HG02970 (cell line): ENCODE data around the gene ATG101.

ENCODE experiments used
- ATAC-seq: cut with Tn5 transposase; IDR thresholded peaks from one replicate; pipeline ENCODE4 v1.9.1; 2021; ENCODE audit warnings: mild to moderate bottlenecking, moderate library complexity, moderate number of reproducible peaks; ENCODE audit not compliant: unreplicated experiment, low FRiP score

ATG101 gene

DNA sequence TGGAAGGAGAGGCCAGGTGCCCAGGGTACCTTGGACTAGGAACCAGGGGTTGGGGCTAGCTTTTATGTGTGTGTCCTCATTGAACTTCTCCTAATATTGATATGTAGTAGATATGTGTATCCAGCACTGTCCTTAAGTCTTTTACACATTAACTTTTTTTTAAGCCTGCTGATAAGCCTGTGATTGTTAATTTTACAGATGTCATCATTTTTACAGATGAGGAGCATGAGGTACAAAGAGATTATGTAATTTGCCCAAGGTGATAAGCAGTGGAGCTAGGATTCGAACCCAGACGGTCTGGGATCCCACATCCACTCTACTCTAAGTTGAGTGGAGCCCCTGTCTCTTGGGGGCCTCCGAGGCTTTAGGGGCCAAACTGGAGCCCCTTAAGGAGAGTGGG lies 28.7 kb upstream of the ATG101 start:
- no peak for ATAC-seq

- no peak for ATAC-seq
Measured at GRCh38 chr12:52041695-52042123, 28.1 kb upstream of the ATG101 start.

- ATAC-seq, result no peak
Measured at GRCh38 chr12:52042706-52043385, 26.9 kb upstream of the ATG101 start.

DNA sequence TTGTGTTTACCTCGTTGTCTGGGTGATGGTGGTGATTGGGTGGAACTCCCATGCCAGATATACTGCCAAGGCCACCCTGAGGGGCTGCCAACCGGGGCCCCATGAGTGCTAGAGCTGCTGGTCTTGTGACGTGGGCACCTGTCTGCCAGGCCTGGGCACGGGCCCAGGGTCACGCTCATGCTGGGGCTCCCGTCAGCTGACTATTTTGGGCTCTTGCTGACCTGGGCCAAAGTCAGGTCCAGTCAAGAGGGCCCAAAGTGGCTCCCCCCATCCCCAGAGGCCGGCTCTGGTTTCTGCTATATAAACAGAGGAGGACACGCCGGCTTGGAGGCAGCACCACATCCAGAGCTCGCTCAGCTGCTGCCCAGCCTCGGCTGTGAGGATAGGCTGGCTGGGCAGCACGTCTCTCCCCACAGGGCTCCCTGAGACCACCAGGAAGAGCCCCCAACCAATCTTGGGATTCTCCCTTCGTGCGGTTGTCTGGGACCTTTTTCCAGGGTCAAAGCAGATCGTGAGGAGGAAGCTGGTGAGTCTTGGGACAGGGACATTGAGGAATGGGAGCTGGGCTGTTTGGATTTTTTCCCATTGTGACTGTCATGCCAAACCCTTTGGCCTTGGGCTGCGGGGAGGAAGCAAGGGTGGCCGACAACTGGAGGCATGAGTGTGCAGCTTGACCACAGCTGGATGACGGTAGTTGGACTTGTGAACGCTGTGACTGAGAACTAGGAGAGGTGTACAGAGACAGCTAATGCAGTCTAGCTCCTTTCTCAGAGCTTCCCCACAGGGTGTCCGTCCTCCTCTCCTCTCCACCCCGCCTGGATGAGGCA lies 26.2 kb upstream of the ATG101 start:
- ATAC-seq, result no peak

- no peak for ATAC-seq
Measured at GRCh38 chr12:52044292-52044983, 25.3 kb upstream of the ATG101 start.

DNA sequence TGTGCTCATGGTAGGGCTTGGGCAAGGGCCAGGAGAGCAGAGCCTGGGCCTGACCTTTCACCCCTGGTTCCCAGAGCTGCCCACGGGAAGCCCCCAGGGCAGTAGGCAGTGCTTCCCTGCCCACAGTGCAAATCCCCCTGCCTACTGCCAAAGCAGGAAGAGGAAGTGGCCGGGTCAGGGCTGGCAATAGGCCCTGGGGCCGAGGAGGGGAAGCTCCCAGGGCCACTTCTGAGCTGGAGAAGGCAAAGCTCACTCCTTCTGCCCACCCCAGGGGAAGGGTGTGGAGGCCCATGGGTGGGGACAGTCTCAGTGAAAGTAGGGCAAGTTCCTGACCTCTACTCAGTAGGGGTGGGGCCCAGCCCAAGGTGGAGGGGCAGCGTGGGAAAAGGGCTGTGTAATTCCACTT lies 24.0 kb upstream of the ATG101 start:
- ATAC-seq, result no peak

DNA sequence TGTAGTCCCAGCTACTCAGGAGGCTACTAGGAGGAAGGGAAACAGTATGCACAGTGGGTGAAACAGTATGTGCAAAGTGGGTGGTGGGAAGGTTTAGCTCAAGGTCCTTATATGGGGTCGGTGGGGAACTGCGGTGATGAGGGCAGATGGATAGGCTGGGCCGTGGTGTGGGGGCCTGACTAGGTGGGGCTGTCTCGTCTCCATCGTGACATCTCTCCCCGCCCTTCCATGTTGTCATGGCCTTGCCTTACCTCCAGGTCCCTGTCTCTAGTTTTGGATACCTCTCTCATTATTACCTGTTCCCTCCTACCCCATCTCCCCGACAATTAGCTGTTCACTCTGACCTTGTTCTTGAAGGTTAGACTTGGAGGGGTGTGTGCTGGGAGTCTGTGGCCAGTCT lies 22.9 kb upstream of the ATG101 start:
- ATAC-seq, result no peak

GRCh38 chr12:52049286-52049685 lies 20.5 kb upstream of the ATG101 start:
- ATAC-seq, result no peak

- ATAC-seq, result no peak
Measured at GRCh38 chr12:52049688-52050087, 20.1 kb upstream of the ATG101 start.

DNA sequence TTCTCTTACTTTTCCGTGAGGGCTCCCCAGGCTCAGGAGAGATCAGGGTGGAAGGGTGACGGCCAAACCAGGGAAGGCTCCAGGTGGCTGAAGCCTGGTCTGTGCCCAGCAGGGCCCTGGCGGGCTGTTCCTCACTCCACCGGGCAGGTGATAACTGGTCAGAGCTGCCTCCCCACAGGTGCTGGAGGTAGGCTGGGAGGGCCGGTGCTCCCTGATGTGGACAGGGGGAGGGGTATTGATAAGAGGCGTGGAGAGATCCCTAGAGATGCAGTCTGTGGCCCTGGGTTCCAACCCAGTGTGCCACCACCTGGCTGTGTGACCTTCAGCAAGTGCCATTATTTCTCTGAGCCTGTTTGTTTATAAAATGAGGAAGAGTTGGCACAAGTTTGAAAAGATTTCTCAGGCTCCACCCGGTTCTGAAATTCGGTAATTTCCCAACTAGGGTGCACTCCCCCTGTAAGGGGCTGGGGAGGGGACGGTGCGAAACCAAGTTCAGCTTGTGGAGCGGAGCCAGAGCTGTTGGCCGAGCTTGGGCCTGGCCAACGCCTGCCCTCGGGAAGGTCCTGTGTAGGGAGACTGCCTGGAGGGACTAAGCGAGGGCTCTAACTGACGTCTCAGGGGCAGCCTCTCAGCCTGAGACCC lies 19.5 kb upstream of the ATG101 start:
- no peak for ATAC-seq

DNA sequence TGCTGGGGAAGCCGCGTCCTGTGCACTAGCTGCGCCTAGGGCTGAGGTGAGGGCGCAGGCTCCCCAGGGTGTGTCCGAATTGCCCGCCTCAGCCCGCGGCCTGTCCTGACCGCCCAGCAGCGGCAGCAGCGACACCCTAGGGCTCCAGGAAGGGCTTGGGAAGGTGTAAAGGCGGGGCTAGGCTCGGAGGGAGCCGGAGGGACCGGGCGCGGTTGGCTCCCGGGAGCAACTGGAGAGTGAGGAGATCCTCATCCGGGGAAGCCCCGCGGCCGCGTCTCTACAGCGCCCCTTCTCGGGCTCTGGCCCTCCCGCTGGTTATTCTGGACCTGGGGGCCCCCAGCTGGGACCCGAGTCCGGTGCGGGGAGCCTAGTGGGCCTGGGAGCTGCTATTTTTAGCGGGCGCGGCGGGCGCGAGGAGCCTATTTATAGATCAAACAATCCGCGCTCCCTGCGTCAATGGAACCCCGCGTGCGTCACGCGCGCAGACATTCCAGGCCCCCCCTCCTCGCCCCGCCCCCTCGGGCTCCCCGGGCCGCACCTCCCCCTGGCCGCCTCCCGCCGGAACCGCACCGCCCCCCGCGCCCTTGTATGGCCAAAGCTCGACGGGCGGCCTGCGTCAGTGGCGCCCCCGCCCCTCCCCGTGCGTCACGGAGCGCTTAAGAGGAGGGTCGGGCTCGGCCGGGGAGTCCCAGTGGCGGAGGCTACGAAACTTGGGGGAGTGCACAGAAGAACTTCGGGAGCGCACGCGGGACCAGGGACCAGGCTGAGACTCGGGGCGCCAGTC lies 18.8 kb upstream of the ATG101 start, which contains the start of gene NR4A1:
NR4A1 (plus strand) TSS at position 685 of the 784 bp plus-strand sequence. CDS start 2,887 bp downstream, outside the sequence.
- peak; percentile 81 for ATAC-seq

- ATAC-seq, result no peak
Measured at GRCh38 chr12:52052468-52053186, 17.2 kb upstream of the ATG101 start.

DNA sequence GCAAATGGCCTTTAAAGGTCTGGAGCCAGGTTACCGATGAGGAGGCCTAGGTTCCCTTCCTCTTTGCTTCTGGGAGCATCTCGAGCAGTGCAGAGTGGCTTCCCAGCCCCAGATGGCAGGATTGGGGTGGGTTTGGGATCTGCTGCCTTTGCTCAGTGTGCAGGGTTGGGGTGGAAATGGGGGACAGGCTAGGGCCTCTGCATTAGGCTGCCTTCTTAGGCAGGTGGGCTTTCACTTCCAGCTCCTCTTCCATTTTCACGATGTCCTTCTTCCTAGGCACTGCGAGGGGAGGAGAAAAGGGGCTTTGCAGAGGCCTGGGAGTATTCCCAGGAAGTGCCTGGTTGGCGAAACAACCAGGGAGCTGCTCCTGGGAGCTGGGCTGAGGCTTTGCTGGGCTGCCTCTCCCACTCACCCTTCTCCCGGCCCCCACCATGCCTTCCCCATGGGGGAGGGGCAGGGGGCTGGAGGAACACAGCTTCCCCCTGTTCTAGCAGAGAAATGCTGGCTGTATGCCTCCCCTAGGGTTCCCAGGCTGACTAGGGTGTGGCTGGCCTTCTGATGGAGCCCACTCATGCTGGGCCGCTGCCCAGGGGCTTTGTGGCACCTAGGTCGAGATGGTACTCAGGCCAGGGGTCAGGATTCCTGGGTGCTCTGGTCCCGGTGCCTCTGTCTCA lies 16.1 kb upstream of the ATG101 start:
- no peak for ATAC-seq

DNA sequence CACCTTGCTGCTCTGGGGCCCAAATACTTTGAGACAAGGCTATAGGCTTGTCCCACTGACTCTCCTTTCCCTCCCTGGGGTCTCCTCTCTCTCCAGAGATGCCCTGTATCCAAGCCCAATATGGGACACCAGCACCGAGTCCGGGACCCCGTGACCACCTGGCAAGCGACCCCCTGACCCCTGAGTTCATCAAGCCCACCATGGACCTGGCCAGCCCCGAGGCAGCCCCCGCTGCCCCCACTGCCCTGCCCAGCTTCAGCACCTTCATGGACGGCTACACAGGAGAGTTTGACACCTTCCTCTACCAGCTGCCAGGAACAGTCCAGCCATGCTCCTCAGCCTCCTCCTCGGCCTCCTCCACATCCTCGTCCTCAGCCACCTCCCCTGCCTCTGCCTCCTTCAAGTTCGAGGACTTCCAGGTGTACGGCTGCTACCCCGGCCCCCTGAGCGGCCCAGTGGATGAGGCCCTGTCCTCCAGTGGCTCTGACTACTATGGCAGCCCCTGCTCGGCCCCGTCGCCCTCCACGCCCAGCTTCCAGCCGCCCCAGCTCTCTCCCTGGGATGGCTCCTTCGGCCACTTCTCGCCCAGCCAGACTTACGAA lies 15.4 kb upstream of the ATG101 start:
- ATAC-seq, result no peak

- no peak for ATAC-seq
Measured at GRCh38 chr12:52054833-52055730, 14.7 kb upstream of the ATG101 start.

- no peak for ATAC-seq
Measured at GRCh38 chr12:52055731-52056711, 13.8 kb upstream of the ATG101 start.
